AG10803 (cell line): Measurements from ENCODE around the gene ALG12.

Source experiments
- DNase-seq: peaks from one replicate; pipeline ENCODE4 v3.0.0; 2010; ENCODE audit warnings: low read depth
- H3K4me3 ChIP-seq: 2 replicates; pipeline ENCODE4 v1.5.1; 2011; ENCODE audit warnings: mild to moderate bottlenecking, low read length, control low read depth
- CTCF ChIP-seq: conservative IDR thresholded peaks from 2 replicates; pipeline ENCODE4 v1.5.1; 2011; ENCODE audit warnings: mild to moderate bottlenecking, low read length, control low read depth, inconsistent platforms

The ALG12 gene

GRCh38 chr22:49942565-49943404, 24.5 kb upstream of the ALG12 start:
- no peak overlapping the region for H3K4me3 ChIP-seq
- TF ChIP-seq CTCF = no peak

GRCh38 chr22:49941507-49942316, 23.5 kb upstream of the ALG12 start:
- no peak overlapping the region for H3K4me3 ChIP-seq
- no peak for TF ChIP-seq CTCF
- DNase-seq = no peak

More at GRCh38 chr22:49942565-49943404, 24.5 kb upstream of the ALG12 start:
- DNase-seq = no peak

- H3K4me3 ChIP-seq = no peak overlapping the region
Measured at GRCh38 chr22:49938565-49939136, 20.4 kb upstream of the ALG12 start.

GRCh38 chr22:49937758-49938564, 19.7 kb upstream of the ALG12 start:
- no peak for TF ChIP-seq CTCF
- DNase-seq = no peak
- no peak overlapping the region for H3K4me3 ChIP-seq

More at GRCh38 chr22:49938565-49939136, 20.4 kb upstream of the ALG12 start:
- no peak for DNase-seq
- no peak for TF ChIP-seq CTCF

GRCh38 chr22:49936973-49937757, 18.9 kb upstream of the ALG12 start:
- H3K4me3 ChIP-seq = no peak overlapping the region
- no peak for TF ChIP-seq CTCF
- no peak for DNase-seq
